Measurements from ENCODE around the gene PPP1R36. TPM values are rescaled to one million over a fixed set of nuclear protein-coding genes. Genes with fewer than 3 reads are reported as not detected.

The PPP1R36 gene
- total and polyA plus RNA-seq, 2 experiments from 2014 or later: 0.23 TPM; not detected in 1

DNA sequence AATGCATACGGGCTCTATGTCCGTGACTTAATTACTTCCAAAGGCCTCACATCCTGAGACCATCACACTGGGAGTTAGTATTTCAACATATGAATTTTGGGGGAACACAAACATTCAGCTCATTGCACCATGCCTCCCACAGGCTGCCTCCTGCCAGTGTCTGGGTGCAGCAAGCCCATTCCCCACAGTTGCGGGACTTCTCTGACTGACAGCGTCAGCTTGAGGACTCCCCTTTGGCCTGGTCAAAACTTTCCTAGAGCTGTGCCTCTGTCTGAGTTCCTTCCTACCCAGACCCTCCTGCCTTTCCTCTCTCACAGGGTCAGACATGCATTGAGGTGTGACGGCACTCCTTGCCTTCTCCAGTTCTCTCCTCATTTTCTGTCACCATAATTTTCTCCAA is 27.4 kb downstream of the PPP1R36 start:
- TF ChIP-seq, protein P1, sequence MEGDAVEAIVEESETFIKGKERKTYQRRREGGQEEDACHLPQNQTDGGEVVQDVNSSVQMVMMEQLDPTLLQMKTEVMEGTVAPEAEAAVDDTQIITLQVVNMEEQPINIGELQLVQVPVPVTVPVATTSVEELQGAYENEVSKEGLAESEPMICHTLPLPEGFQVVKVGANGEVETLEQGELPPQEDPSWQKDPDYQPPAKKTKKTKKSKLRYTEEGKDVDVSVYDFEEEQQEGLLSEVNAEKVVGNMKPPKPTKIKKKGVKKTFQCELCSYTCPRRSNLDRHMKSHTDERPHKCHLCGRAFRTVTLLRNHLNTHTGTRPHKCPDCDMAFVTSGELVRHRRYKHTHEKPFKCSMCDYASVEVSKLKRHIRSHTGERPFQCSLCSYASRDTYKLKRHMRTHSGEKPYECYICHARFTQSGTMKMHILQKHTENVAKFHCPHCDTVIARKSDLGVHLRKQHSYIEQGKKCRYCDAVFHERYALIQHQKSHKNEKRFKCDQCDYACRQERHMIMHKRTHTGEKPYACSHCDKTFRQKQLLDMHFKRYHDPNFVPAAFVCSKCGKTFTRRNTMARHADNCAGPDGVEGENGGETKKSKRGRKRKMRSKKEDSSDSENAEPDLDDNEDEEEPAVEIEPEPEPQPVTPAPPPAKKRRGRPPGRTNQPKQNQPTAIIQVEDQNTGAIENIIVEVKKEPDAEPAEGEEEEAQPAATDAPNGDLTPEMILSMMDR (IDR thresholded peaks at IDR 0.05; ENCODE audit: poor library complexity): no peak
- TF ChIP-seq EZH2phosphoT487 (IDR thresholded peaks at IDR 0.05; ENCODE audit: low read depth, severe bottlenecking, unreplicated experiment) (no peak), EZH2 (IDR thresholded peaks at IDR 0.05; ENCODE audit: borderline replicate concordance) (no peak)
- Histone ChIP-seq H3K79me2 (no peaks in the 10 kb centered on the region), H4K20me1 (ENCODE audit: insufficient read depth, poor library complexity, severe bottlenecking) (no peaks in the 10 kb centered on the region), H3K4me1 (ENCODE audit: insufficient read depth) (peaks cover 12% of the 10 kb centered on the region), H3K9me2 (replicated peaks; ENCODE audit: insufficient read depth) (no peaks in the 10 kb centered on the region), H3K27ac (no peak overlapping the region), H3K36me3 (replicated peaks; ENCODE audit: insufficient read depth, low read depth) (no peaks in the 10 kb centered on the region), H3K4me2 (no peak overlapping the region), H2AFZ (no peak overlapping the region), H3K9me3 (ENCODE audit: low read depth) (no peaks in the 10 kb centered on the region), H3K27me3 (no peaks in the 10 kb centered on the region), H3K4me3 (no peak overlapping the region)
- 86% methylated on average over 5 of the region's 5 CpGs for WGBS (ENCODE audit: low lambda C conversion rate, missing lambda C conversion rate)
- no peak for DNase-seq (ENCODE audit: low spot score)

DNA sequence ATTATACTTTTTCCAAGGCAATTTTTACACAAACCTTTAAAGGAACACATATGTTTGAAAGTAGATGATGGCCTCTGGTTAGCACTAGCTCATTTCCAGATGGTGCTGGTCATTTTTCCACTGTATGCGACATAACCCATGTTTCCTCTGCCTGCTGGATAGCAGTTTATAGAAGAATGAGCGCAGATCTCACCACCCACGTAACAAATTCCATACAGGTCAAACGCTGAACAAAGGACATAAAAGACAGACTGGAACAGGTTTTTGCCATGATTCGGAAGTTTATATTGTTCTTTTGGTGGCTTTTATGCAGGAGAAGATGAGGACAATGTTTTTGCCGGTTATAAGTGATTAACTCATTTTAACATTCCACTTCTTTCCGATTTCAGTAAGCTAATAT is 30.7 kb downstream of the PPP1R36 start:
- H3K4me1 ChIP-seq (ENCODE audit: insufficient read depth): peaks cover 12% of the 10 kb centered on the region
- 59% methylated on average over 7 of the region's 7 CpGs for WGBS (ENCODE audit: low lambda C conversion rate, missing lambda C conversion rate)
- no peaks in the 10 kb centered on the region for H3K9me3 ChIP-seq (ENCODE audit: low read depth)

DNA sequence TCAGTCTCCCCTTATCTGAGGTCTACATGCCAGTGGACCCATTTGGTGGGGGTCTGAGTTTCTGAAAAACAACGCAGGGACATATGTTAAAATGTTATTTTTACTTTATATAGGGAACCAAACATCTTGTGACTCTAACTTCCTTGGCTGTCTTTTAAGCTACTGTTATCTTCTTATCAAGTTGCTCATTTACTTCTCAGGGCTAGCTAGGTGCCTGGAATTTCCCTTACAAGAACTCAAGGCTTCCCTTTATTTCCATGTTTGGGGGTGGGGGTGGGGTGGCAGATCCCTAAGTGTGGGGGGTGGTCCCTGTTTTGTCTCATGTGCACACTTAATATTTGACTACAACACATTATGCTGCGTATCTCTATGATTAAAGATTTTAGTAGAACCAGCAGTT is 31.6 kb downstream of the PPP1R36 start:
- H3K9me3 ChIP-seq (ENCODE audit: low read depth): no peaks in the 10 kb centered on the region
- no peaks in the 10 kb centered on the region for H3K36me3 ChIP-seq (replicated peaks; ENCODE audit: insufficient read depth, low read depth)
- H3K79me2 ChIP-seq: no peaks in the 10 kb centered on the region
- H4K20me1 ChIP-seq (ENCODE audit: insufficient read depth, poor library complexity, severe bottlenecking): no peaks in the 10 kb centered on the region
- DNase-seq (ENCODE audit: low spot score): no peak
- TF ChIP-seq, protein P1 (IDR thresholded peaks at IDR 0.05; ENCODE audit: poor library complexity): no peak
- TF ChIP-seq EZH2phosphoT487 (IDR thresholded peaks at IDR 0.05; ENCODE audit: low read depth, severe bottlenecking, unreplicated experiment) (no peak), EZH2 (IDR thresholded peaks at IDR 0.05; ENCODE audit: borderline replicate concordance) (no peak)
- H3K27me3 ChIP-seq: no peaks in the 10 kb centered on the region
- WGBS (ENCODE audit: low lambda C conversion rate, missing lambda C conversion rate): 66% methylated on average over 2 of the region's 2 CpGs
- H2AFZ ChIP-seq: no peak overlapping the region
- H3K27ac ChIP-seq: no peak overlapping the region
- H3K4me3 ChIP-seq: no peak overlapping the region
- H3K4me1 ChIP-seq (ENCODE audit: insufficient read depth): peaks cover 12% of the 10 kb centered on the region
- H3K4me2 ChIP-seq: no peak overlapping the region
- no peaks in the 10 kb centered on the region for H3K9me2 ChIP-seq (replicated peaks; ENCODE audit: insufficient read depth)

More for the DNA sequence above, 30.7 kb downstream of the PPP1R36 start:
- no peaks in the 10 kb centered on the region for H3K9me2 ChIP-seq (replicated peaks; ENCODE audit: insufficient read depth)
- TF ChIP-seq EZH2phosphoT487 (IDR thresholded peaks at IDR 0.05; ENCODE audit: low read depth, severe bottlenecking, unreplicated experiment): no peak
- no peak for TF ChIP-seq EZH2 (IDR thresholded peaks at IDR 0.05; ENCODE audit: borderline replicate concordance)
- TF ChIP-seq, protein P1 (IDR thresholded peaks at IDR 0.05; ENCODE audit: poor library complexity): no peak
- H3K27ac ChIP-seq: peak overlapping the region; percentile 18
- no peak overlapping the region for H3K4me2 ChIP-seq
- H3K4me3 ChIP-seq: no peak overlapping the region
- no peaks in the 10 kb centered on the region for H3K79me2 ChIP-seq
- H4K20me1 ChIP-seq (ENCODE audit: insufficient read depth, poor library complexity, severe bottlenecking): no peaks in the 10 kb centered on the region
- peak overlapping the region; percentile 4 for H2AFZ ChIP-seq
- no peaks in the 10 kb centered on the region for H3K36me3 ChIP-seq (replicated peaks; ENCODE audit: insufficient read depth, low read depth)
- no peak for DNase-seq (ENCODE audit: low spot score)
- H3K27me3 ChIP-seq: no peaks in the 10 kb centered on the region

DNA sequence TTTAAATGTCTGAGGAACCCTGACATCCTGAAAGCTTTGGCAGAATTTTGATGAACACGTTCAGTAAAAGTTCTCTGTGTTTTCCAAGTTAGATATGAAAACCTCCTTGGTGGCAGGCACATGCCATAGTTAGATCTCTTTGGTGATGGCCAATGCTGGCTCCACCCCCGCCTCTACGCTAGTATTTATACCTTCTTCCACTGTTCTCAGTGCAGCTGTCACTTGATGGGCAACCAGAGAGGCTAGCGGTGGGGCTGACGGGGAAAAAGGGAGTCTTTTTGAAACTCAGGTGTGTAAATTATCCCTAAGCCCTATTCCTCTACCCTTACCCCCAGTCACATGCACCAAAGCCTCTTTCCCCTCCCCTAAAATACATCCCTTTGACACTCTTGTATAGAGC is 32.1 kb downstream of the PPP1R36 start:
- TF ChIP-seq, protein P1 (IDR thresholded peaks at IDR 0.05; ENCODE audit: poor library complexity): no peak
- TF ChIP-seq EZH2phosphoT487 (IDR thresholded peaks at IDR 0.05; ENCODE audit: low read depth, severe bottlenecking, unreplicated experiment) (no peak), EZH2 (IDR thresholded peaks at IDR 0.05; ENCODE audit: borderline replicate concordance) (no peak)
- peaks cover 12% of the 10 kb centered on the region for H3K4me1 ChIP-seq (ENCODE audit: insufficient read depth)
- no peak for DNase-seq (ENCODE audit: low spot score)
- H3K27me3 ChIP-seq: no peaks in the 10 kb centered on the region
- H4K20me1 ChIP-seq (ENCODE audit: insufficient read depth, poor library complexity, severe bottlenecking): no peaks in the 10 kb centered on the region
- H3K4me3 ChIP-seq: no peak overlapping the region
- H3K9me2 ChIP-seq (replicated peaks; ENCODE audit: insufficient read depth): no peaks in the 10 kb centered on the region
- H3K4me2 ChIP-seq: no peak overlapping the region
- H3K9me3 ChIP-seq (ENCODE audit: low read depth): no peaks in the 10 kb centered on the region
- no peaks in the 10 kb centered on the region for H3K79me2 ChIP-seq
- H2AFZ ChIP-seq: no peak overlapping the region
- no peaks in the 10 kb centered on the region for H3K36me3 ChIP-seq (replicated peaks; ENCODE audit: insufficient read depth, low read depth)
- H3K27ac ChIP-seq: no peak overlapping the region
- 71% methylated on average over 5 of the region's 5 CpGs for WGBS (ENCODE audit: low lambda C conversion rate, missing lambda C conversion rate)
